ENCODE results near the gene LHFPL4. TPM values are rescaled to one million over a fixed set of nuclear protein-coding genes. Genes with fewer than 3 reads are reported as not detected.

Gene LHFPL4
- total RNA-seq, 1 donor from 2014 or later: 0.32 TPM

DNA sequence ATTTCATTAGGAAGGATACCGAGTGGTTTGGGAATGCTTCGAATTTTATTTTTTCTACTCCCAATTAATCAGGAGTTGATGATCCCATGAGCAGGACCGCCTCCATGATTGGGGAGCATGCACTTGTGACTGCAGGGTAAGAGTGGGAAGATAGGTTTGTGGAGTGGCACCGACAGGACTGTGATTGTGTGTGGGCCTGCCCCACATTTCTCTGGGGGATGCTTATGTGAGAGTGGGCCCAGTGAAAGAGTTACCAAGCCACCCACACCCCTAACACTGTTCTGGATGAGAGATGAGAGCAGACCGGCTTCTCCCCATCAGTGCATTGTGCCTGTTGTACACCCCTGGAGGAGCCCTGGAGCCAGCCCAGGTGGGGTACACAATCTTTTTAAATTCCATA is 76.7 kb downstream of the LHFPL4 start:
- H3F3A ChIP-seq (ENCODE audit: low read depth): peaks cover 23% of the 10 kb centered on the region
- H3K9me3 ChIP-seq (ENCODE audit: low read depth): no peaks in the 10 kb centered on the region
- no peak overlapping the region for H3K9ac ChIP-seq
- Mint-ChIP-seq H3K36me3 (peaks cover 55% of the 10 kb centered on the region), H3K27ac (no peak overlapping the region), H3K4me3 (no peak overlapping the region), H3K9me3 (no peaks in the 10 kb centered on the region), H3K27me3 (ENCODE audit: insufficient read depth, low read depth) (no peaks in the 10 kb centered on the region), H3K4me1 (no peaks in the 10 kb centered on the region)
- no peak overlapping the region for H2AFZ ChIP-seq (replicated peaks)
- H3K4me2 ChIP-seq: no peak overlapping the region
- no peak overlapping the region for H3K27ac ChIP-seq
- TF ChIP-seq, protein P1, sequence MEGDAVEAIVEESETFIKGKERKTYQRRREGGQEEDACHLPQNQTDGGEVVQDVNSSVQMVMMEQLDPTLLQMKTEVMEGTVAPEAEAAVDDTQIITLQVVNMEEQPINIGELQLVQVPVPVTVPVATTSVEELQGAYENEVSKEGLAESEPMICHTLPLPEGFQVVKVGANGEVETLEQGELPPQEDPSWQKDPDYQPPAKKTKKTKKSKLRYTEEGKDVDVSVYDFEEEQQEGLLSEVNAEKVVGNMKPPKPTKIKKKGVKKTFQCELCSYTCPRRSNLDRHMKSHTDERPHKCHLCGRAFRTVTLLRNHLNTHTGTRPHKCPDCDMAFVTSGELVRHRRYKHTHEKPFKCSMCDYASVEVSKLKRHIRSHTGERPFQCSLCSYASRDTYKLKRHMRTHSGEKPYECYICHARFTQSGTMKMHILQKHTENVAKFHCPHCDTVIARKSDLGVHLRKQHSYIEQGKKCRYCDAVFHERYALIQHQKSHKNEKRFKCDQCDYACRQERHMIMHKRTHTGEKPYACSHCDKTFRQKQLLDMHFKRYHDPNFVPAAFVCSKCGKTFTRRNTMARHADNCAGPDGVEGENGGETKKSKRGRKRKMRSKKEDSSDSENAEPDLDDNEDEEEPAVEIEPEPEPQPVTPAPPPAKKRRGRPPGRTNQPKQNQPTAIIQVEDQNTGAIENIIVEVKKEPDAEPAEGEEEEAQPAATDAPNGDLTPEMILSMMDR (IDR thresholded peaks at IDR 0.05): no peak
- peaks cover 28% of the 10 kb centered on the region for H3K36me3 ChIP-seq
- H3K27me3 ChIP-seq: no peaks in the 10 kb centered on the region
- peaks cover 5% of the 10 kb centered on the region for H3K79me2 ChIP-seq (ENCODE audit: low read depth)
- peaks cover 28% of the 10 kb centered on the region for H4K20me1 ChIP-seq (ENCODE audit: low read depth)
- no peak overlapping the region for H3K4me3 ChIP-seq
- H3K4me1 ChIP-seq: no peaks in the 10 kb centered on the region
- no peak for DNase-seq (ENCODE audit: low spot score)

DNA sequence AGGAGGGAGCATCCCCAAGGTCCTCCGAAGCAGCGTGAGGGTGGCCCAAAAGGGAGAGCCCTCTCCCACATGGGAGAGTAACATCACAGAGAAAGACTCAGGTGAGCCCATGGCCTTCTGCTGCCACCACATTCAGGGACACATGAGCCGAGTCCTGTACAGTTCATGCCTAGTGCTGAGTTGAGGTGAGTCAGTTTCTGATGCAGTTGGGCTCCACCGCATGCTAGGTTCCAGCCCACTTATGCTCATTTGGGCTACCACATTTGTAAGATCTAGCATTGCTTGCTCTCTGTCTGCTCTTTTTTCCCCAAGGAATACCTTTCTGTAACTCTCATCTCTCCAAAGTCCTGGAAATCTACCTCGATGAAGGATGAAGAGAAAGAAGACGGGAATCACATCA is 79.1 kb downstream of the LHFPL4 start:
- H3K27ac ChIP-seq: no peak overlapping the region
- Mint-ChIP-seq H3K36me3 (peaks cover 60% of the 10 kb centered on the region), H3K27me3 (ENCODE audit: insufficient read depth, low read depth) (no peaks in the 10 kb centered on the region), H3K4me3 (no peak overlapping the region), H3K4me1 (no peaks in the 10 kb centered on the region), H3K27ac (no peak overlapping the region), H3K9me3 (no peaks in the 10 kb centered on the region)
- no peak for DNase-seq (ENCODE audit: low spot score)
- no peak overlapping the region for H2AFZ ChIP-seq (replicated peaks)
- H3K9ac ChIP-seq: no peak overlapping the region
- H4K20me1 ChIP-seq (ENCODE audit: low read depth): peaks cover 40% of the 10 kb centered on the region
- no peak overlapping the region for H3K4me3 ChIP-seq
- no peak for TF ChIP-seq EZH2phosphoT487 (IDR thresholded peaks at IDR 0.05)
- TF ChIP-seq EZH2 (IDR thresholded peaks at IDR 0.05): no peak
- TF ChIP-seq, protein P1 (IDR thresholded peaks at IDR 0.05): no peak
- peaks cover 32% of the 10 kb centered on the region for H3K36me3 ChIP-seq
- peaks cover 7% of the 10 kb centered on the region for H3F3A ChIP-seq (ENCODE audit: low read depth)
- no peak overlapping the region for H3K4me2 ChIP-seq
- H3K79me2 ChIP-seq (ENCODE audit: low read depth): peaks cover 15% of the 10 kb centered on the region
- no peaks in the 10 kb centered on the region for H3K9me3 ChIP-seq (ENCODE audit: low read depth)
- H3K4me1 ChIP-seq: no peaks in the 10 kb centered on the region
- H3K27me3 ChIP-seq: no peaks in the 10 kb centered on the region

DNA sequence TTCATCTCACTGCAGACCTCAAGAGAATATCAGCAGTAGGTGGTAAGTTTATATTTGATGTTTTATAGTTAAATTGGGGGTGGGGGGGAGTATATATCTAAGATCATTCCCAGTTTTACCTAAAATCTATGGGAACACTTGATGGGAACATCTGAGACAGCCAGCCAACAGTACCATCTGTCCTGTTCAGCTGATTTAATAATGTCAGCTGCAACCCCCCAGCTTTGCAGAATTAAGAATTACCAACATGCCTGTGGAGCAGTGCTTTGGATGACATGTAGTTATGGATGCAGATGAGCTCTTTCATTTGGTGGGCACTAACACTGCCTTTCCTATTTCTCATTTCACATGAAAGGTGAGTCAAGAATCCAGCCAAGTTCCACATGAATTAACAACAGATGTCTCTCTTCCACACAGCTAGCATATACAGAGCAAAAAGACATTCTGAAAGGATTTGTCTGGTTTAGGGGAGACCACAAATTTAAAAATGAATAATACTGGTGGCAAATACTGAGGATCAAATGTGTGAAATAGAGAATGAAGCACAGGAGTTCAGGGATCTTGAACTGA is 80.0 kb downstream of the LHFPL4 start:
- H3K79me2 ChIP-seq (ENCODE audit: low read depth): peaks cover 15% of the 10 kb centered on the region
- H3K4me3 Mint-ChIP-seq: no peak overlapping the region
- H3K27ac ChIP-seq: no peak overlapping the region
- H3K36me3 ChIP-seq: peaks cover 32% of the 10 kb centered on the region
- no peak overlapping the region for H3K27ac Mint-ChIP-seq
- no peak overlapping the region for H2AFZ ChIP-seq (replicated peaks)
- H4K20me1 ChIP-seq (ENCODE audit: low read depth): peaks cover 44% of the 10 kb centered on the region
- peaks cover 7% of the 10 kb centered on the region for H3F3A ChIP-seq (ENCODE audit: low read depth)
- H3K27me3 ChIP-seq: no peaks in the 10 kb centered on the region
- no peaks in the 10 kb centered on the region for H3K27me3 Mint-ChIP-seq (ENCODE audit: insufficient read depth, low read depth)
- TF ChIP-seq EZH2 (IDR thresholded peaks at IDR 0.05): no peak
- no peak for TF ChIP-seq EZH2phosphoT487 (IDR thresholded peaks at IDR 0.05)
- TF ChIP-seq, protein P1 (IDR thresholded peaks at IDR 0.05): no peak
- H3K9me3 Mint-ChIP-seq: no peaks in the 10 kb centered on the region
- H3K4me3 ChIP-seq: no peak overlapping the region
- no peaks in the 10 kb centered on the region for H3K9me3 ChIP-seq (ENCODE audit: low read depth)
- H3K4me1 ChIP-seq: no peaks in the 10 kb centered on the region
- H3K9ac ChIP-seq: no peak overlapping the region
- H3K36me3 Mint-ChIP-seq: peaks cover 57% of the 10 kb centered on the region
- DNase-seq (ENCODE audit: low spot score): no peak
- no peaks in the 10 kb centered on the region for H3K4me1 Mint-ChIP-seq
- no peak overlapping the region for H3K4me2 ChIP-seq

All from neural progenitor cell (in vitro differentiated cells).